GM19023 (cell line): ENCODE results near the gene SH3TC1.

Source experiments
- ATAC-seq: cut with Tn5 transposase; IDR thresholded peaks from one replicate; pipeline ENCODE4 v1.9.1; 2021; ENCODE audit warnings: mild to moderate bottlenecking, moderate library complexity; ENCODE audit not compliant: unreplicated experiment

Gene SH3TC1

GRCh38 chr4:8272472-8273428, 73.7 kb downstream of the SH3TC1 start:
- ATAC-seq = no peak

DNA sequence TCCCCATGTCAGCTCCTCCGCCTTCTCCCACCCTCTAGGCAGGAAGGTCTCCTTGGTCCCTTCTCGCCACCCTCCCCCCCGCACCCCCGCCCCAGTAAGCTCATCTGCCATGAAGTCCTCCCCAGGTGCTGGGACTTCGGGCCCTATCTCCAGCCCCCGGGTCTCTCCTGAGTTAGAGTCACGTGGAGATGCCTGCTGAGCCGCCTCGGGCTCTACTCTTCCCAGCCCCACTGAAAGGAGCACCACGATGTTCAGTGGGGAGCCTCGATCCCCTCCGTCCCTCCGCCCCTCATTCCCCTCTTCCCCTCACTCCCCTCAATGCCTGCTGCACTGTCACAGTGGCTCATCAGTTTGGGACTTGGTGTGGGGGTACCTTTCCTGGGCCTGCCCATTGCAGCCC, 74.4 kb downstream of the SH3TC1 start:
- no peak for ATAC-seq

- no peak for ATAC-seq
Observed at GRCh38 chr4:8274066-8274652, 75.1 kb downstream of the SH3TC1 start.

- no peak for ATAC-seq
Observed at GRCh38 chr4:8274765-8275547, 75.9 kb downstream of the SH3TC1 start.

DNA sequence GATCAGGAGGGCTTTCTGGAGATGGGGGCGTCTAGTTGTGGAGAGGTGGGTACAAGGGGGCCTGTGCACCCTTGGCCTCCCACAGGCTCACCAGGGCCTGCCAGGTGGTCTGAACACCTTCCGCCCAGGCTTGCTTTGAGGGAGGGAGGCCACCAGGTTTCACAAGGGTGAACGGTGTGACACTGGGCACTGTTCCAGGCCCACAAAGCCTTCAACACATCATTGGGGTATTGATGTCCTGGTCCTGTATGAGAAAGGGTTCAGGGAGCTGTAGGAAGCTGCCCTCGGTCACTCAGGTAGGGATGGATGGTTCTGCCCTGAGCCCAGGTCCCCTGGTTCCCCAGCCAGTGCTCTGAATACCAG, 76.4 kb downstream of the SH3TC1 start:
- no peak for ATAC-seq

- ATAC-seq = no peak
Observed at GRCh38 chr4:8276358-8277240, 77.5 kb downstream of the SH3TC1 start.

DNA sequence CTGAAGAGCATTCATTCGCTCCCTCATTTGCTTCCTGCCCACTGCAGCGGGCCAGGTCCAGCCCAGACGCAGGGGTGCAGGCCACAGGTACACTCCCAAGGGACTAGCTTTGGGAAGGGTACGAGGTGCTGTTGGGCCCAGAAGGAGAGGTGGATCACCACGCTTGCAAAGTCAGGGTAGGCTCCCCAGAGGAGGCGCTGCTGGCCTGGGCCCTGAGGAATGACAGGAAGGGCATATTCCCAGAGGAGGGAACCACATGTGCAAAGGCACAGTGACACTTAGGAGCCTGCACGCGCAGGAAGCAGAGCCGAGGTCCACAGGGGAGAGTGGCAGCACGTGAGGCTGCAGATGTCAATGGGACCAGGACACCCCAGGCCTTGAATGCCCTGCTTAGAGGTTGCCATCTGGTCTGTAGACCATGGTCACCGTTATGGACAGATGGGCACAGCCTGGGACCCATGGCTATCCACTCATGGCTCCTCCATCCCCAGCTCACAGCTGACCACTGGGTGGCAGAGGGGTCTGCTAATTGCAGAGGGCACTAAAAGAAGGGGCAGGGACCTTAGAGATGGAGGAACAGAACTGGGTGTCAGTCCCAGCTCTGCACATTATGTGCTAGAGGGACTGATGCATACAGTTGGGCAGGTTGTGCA, 78.4 kb downstream of the SH3TC1 start:
- ATAC-seq = no peak

GRCh38 chr4:8278009-8278395, 78.9 kb downstream of the SH3TC1 start:
- ATAC-seq = no peak

DNA sequence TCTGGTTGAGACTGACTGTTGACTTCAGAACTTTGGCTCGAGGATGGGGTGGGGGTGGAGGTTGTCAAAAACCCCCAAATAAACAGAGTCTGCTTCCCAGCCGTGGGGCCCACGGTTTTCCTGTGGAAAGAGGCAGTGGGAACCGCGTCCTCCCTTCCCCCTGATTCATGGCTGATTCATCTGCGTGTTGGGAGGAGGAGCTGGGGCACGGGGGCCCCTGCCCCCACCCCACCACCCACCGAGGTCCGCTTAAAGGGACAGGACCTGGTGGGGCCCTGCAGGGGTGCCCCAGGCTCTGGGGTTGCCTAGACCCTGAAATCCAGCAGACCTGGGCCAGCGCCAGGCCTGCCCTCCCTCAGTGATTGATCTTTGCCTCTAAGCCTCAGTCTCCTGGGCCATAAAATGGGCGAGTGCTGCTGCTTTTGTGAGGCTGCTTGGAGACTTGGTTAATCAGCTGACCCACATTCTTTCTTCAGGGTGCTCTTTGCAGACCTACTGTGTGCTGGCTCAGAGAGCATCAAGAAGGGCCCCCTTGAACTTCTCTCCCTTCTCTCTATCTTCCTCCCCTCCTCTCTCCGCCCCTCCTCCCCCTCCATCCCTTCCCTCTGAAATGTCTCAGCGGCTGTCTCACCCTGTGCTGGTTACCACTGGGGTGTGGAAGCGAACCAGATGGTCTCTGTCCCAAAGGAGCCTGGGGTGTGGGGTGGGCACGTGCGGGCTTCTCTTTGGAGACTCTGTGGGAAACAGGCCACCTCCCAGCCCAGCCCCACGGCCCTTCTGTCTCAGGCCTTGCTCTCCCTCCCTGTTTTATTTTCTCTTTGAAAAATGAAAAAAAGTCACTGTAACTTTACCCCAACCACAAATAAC, 79.6 kb downstream of the SH3TC1 start:
- no peak for ATAC-seq

DNA sequence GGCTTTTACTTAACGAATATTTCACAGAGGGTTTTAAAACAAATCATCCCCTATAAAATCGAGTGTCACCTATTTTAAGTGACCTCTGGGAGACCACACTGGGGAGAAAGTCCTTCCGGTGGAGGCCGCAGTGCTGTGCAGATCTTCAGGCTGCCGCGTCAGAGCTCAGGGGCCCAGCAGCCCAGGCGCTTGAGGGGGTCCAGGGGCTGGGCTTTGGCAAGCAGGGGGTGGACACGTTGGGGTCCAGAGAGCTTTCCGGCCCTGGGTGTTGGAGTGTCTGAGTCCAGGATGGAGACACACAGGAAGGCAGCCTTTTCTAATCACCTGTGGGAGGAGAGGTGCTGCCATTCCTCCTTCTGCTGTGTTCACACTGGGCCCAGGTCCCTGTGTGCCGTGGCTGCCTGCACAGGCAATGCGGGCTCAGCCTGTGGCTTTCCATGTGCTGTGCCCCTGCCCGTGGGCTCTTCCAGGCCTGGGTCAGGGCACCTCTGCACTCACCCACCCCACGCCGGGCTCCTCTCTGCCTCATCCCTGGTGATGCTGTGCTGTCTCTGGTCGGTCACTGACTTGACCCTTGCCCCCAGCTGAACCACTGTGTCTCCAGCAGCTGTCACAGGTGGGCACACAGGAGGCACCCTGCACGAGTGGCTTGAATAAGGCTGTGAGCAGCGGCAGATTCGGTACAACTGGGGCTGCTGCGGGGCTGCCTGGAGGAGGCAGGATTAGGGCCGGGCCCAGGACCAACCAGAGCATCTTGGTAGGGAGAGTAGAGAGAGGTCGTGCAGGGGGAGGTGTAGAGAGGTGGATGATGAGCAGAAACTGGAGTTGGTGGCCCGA, 80.4 kb downstream of the SH3TC1 start:
- ATAC-seq = no peak

DNA sequence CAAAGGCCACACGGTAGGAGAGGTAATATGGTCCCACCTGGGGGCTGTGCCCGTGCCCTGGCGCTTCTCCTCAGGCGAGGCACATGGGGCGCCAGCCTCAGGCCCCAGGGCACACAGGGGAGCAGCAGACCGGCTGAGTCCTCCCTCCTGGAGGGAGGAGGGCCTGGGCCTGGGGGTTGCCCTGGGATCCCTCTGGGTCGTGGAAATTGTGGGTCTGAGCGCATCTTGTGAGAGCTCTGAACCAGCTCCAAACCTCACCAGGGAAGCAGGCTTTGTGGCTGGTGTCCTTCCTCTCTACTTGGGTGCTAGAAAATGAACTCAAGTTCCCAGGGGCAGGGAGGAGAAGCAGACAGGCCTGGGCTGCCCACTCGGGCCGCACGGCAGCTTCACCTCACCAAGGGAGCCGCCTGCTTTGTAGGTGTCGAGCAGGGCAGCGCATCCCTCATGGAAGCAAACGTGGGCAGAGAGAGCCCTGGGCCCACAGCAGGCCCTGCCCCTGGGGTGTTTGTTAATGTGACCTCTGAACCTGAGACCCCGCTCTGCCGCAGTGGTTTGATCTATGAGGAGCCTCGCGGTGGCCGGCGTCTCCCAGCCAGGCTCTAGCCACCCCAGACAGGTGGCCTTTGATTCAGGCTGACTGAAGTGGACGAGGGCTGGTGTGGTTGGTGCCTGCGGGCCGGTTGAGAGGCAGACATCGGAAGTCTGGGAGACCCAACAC, 81.2 kb downstream of the SH3TC1 start:
- no peak for ATAC-seq

GRCh38 chr4:8280876-8281440, 81.9 kb downstream of the SH3TC1 start:
- ATAC-seq = no peak

GRCh38 chr4:8281519-8282133, 82.5 kb downstream of the SH3TC1 start:
- no peak for ATAC-seq

DNA sequence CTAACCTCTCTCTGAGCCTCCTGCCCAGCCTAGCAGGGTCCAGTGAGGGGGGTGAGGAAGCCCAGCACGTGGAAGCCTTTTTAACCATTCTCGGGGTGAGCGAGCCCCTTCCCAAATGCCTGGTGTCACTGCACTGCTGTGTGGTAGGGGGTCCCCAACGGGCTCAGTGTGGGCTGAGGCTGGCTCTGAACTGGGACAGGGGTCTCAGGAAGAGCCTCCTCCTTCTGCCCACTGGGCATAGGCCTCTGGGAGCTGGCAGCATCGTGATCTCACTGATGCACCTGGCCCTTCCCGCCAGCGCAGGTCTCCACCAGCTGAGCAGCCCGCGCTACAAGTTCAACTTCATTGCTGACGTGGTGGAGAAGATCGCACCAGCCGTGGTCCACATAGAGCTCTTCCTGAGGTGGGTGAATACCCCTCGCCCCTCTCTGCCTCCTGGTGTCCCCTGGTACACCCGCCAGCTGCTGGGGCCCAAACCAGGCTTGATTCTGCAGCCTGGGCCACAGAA, 83.1 kb downstream of the SH3TC1 start:
- ATAC-seq = no peak

- no peak for ATAC-seq
Observed at GRCh38 chr4:8282742-8283141, 83.7 kb downstream of the SH3TC1 start.

- no peak for ATAC-seq
Observed at GRCh38 chr4:8283161-8283560, 84.1 kb downstream of the SH3TC1 start.

DNA sequence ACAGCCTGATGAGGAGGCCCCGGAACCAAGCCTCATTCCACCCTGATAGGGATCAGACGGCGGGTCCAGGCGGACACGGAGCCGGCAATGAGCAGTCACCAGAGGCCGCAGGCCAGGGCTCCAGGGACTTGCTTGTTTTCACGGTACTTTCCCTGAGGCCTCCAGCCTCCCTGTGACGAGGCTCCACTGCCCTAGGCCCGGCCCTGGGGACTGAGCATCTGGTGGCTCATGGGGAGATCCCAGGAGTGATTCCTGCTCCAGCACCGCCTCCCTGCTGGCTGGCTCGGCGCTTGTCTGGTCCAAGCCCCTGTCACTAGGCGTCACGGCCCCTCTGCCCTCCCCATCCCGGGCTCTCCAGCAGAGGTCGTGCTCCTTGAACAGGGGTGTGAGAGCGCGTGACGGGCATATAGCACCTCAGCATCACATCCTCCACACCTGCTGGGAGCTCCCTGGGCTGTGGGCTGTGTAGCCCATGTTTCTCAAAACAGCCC, 84.6 kb downstream of the SH3TC1 start:
- no peak for ATAC-seq
